IPS-20b (cell line): ENCODE measurements around the gene DLL3.

Experiments used
- H3K27ac ChIP-seq: one replicate; pipeline ENCODE4 v1.5.1; 2013; ENCODE audit warnings: low read length
- H3K27me3 ChIP-seq: 2 replicates; pipeline ENCODE4 v1.6.1; 2013; ENCODE audit warnings: mild to moderate bottlenecking, low read length, inconsistent platforms; ENCODE audit not compliant: insufficient read depth
- H3K36me3 ChIP-seq: 2 replicates; pipeline ENCODE4 v1.6.1; 2013; ENCODE audit warnings: low read depth, mild to moderate bottlenecking, inconsistent platforms, low read length, moderate library complexity; ENCODE audit not compliant: insufficient read depth
- H3K4me1 ChIP-seq: 2 replicates; pipeline ENCODE4 v1.6.1; 2013; ENCODE audit warnings: mild to moderate bottlenecking, control low read depth, inconsistent platforms, low read length, moderate library complexity; ENCODE audit not compliant: insufficient read depth
- H3K4me3 ChIP-seq: 2 replicates; pipeline ENCODE4 v1.5.1; 2013; ENCODE audit warnings: mild to moderate bottlenecking, low read length, inconsistent platforms
- H3K9ac ChIP-seq: 2 replicates; pipeline ENCODE4 v1.6.1; 2013; ENCODE audit warnings: low read depth, mild to moderate bottlenecking, inconsistent platforms, low read length, moderate library complexity
- H3K9me3 ChIP-seq: 2 replicates; pipeline ENCODE4 v1.6.1; 2013; ENCODE audit warnings: mild to moderate bottlenecking, low read depth, low read length, inconsistent platforms; ENCODE audit not compliant: insufficient read depth

The DLL3 gene

GRCh38 chr19:39542206-39542605, 43.5 kb downstream of the DLL3 start:
- Histone ChIP-seq H3K36me3 (no peaks in the 10 kb centered on the region), H3K9me3 (no peaks in the 10 kb centered on the region), H3K4me1 (peaks cover 3% of the 10 kb centered on the region; the same call in 1 of the 2 replicates), H3K27me3 (no peaks in the 10 kb centered on the region), H3K4me3 (no peak overlapping the region), H3K9ac (no peak overlapping the region), H3K27ac (no peak overlapping the region)

DNA sequence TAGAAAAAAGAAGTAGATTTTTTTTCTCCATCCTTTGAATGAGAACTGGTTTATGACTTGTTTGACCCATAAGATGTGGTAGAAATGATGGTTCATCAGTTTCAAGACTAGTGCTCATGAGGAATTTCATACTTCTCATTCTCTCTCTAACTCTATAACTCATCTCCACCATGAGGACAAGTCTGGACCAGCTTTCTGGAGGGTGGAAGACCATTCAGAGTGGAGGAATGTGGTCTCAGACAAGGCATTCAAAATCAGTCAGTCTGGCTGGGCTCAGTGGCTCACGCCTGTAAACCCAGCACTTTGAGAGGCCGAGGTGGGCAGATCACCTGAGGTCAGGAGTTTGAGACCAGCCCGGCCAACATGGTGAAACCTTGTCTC, 44.7 kb downstream of the DLL3 start:
- no peaks in the 10 kb centered on the region for H3K9me3 ChIP-seq
- H3K4me1 ChIP-seq: peaks cover 3% of the 10 kb centered on the region; the same call in 1 of the 2 replicates
- H3K27me3 ChIP-seq: no peaks in the 10 kb centered on the region
- no peak overlapping the region for H3K27ac ChIP-seq
- H3K36me3 ChIP-seq: no peaks in the 10 kb centered on the region
- H3K9ac ChIP-seq: no peak overlapping the region
- H3K4me3 ChIP-seq: no peak overlapping the region

DNA sequence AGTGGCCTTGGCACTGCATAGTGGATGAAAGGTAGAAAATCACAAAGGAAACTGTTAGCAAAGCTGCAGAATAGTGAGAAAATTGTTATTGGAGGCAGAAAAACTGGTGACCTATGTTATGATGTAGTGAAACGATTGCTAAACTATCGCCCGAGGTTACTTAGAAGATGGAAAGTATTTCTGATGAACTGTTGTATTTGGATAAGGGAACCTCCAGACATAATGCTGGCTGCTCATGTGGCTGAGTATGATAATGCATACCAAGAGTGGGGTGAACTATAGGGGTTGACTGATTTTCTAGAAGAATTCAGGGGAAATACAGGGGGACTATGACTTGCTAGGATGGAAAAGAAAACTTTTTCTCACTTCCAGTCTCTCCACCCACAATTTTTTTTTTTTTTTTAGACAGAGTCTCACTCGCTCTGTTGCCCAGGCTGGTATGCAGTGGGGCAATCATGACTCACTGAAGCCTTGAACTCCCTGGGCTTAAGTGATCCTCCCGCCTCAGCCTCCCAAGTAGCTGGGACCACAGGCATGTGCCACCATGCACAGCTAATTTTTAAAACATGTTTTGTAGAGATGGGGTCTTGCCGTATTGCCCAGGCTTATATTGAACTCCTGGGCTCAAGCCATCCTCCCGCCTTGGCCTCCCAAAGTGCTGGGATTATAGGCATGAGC, 45.6 kb downstream of the DLL3 start:
- H3K4me1 ChIP-seq: 0 out of 2 replicates have a peak, but pooled peaks cover 3% of the 10 kb centered on the region
- no peak overlapping the region for H3K27ac ChIP-seq
- no peaks in the 10 kb centered on the region for H3K9me3 ChIP-seq
- H3K27me3 ChIP-seq: no peaks in the 10 kb centered on the region
- no peaks in the 10 kb centered on the region for H3K36me3 ChIP-seq
- no peak overlapping the region for H3K9ac ChIP-seq
- no peak overlapping the region for H3K4me3 ChIP-seq

GRCh38 chr19:39544911-39545310, 46.2 kb downstream of the DLL3 start:
- H3K9ac ChIP-seq: no peak overlapping the region

DNA sequence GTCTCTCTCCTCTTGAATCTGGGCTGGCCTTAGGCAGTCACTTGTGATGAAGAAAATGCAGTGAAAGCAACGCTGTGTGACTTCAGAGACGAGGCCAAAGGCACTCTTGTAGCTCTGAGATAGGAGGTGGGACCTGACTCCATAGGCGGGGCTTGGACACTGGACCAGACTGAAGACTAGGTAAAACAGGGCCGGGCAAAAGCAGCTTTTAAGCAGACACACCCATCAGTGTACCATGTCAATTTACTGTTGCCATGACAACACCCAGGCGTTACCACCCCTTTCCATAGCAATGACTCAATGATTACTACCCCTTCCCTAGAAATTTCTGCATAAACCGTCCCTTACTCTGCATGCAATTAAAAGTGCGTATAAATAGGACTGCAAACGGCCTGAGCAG, 47.9 kb downstream of the DLL3 start:
- no peak overlapping the region for H3K9ac ChIP-seq

More at GRCh38 chr19:39544911-39545310, 46.2 kb downstream of the DLL3 start:
- no peaks in the 10 kb centered on the region for H3K27me3 ChIP-seq
- no peak overlapping the region for H3K27ac ChIP-seq
- H3K4me1 ChIP-seq: 0 out of 2 replicates have a peak, but pooled peaks cover 3% of the 10 kb centered on the region
- H3K36me3 ChIP-seq: no peaks in the 10 kb centered on the region
- H3K4me3 ChIP-seq: no peak overlapping the region
- no peaks in the 10 kb centered on the region for H3K9me3 ChIP-seq

GRCh38 chr19:39550197-39550596, 51.5 kb downstream of the DLL3 start:
- H3K27ac ChIP-seq: no peak overlapping the region
- no peaks in the 10 kb centered on the region for H3K36me3 ChIP-seq
- H3K4me1 ChIP-seq: no peaks in the 10 kb centered on the region
- no peaks in the 10 kb centered on the region for H3K27me3 ChIP-seq
- H3K9me3 ChIP-seq: no peaks in the 10 kb centered on the region
- H3K4me3 ChIP-seq: no peak overlapping the region
- no peak overlapping the region for H3K9ac ChIP-seq

More for the DNA sequence above, 47.9 kb downstream of the DLL3 start:
- H3K27ac ChIP-seq: no peak overlapping the region
- no peaks in the 10 kb centered on the region for H3K36me3 ChIP-seq
- no peak overlapping the region for H3K4me3 ChIP-seq
- H3K27me3 ChIP-seq: no peaks in the 10 kb centered on the region
- H3K4me1 ChIP-seq: 0 out of 2 replicates have a peak, but pooled peaks cover 3% of the 10 kb centered on the region
- no peaks in the 10 kb centered on the region for H3K9me3 ChIP-seq

DNA sequence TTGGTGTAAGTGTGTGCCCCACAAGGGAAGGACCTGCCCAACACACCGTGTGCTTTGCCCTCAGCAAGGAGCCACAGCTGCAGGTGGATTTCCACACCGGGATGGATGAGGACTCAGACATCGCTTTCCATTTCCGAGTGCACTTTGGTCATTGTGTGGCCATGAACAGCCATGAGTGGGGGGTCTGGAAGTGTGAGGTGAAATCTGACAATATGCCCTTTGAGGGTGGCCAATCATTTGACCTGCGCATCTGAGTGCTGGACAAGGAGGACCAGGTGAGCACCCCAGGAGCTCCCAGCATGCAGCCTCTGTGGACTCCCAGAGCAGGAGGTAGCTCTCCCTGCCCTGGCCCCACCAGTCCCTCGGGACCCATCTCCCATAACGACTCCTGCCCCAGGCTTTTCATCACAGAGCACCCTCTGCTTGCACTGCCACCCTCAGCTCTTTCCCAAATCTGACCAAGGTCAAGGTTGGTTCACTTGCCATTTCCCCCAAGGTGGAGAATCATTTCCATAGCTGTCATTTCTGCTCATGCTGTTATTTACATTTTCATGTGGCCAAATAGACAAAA, 54.4 kb downstream of the DLL3 start:
- Histone ChIP-seq H3K4me3 (no peak overlapping the region), H3K9me3 (no peaks in the 10 kb centered on the region), H3K27ac (no peak overlapping the region), H3K27me3 (no peaks in the 10 kb centered on the region), H3K4me1 (no peaks in the 10 kb centered on the region), H3K9ac (no peak overlapping the region), H3K36me3 (no peaks in the 10 kb centered on the region)

DNA sequence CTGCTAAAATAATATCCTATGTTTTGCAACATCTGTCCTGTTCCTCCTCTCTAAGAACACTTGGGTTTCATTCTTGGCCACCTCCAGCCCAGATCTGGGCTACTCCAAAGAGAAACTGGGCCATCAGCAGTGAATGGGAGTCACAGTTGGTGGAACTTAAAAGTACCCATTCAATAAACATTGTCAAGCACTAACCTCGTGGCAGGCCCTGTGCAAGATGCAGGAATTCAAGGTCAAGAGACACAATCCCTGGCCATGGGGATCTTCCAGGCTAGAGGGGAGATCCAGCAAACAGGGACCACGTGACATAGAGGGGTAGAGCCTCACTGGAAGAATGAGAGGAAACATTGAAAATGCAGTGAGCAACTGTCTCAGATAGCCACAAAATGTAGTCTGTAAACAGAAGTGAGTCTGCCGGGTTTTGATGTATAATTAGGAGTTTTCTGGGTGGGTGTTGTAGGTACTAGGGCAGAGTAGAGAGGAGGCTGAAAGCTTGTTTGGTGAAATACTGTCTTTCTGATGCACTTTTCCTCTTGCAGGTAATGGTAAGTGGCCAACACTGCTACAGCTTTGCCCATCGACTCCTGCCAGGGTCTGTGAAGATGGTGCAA, 56.1 kb downstream of the DLL3 start:
- no peak overlapping the region for H3K4me3 ChIP-seq
- H3K9me3 ChIP-seq: no peaks in the 10 kb centered on the region
- no peaks in the 10 kb centered on the region for H3K4me1 ChIP-seq
- no peak overlapping the region for H3K27ac ChIP-seq
- H3K9ac ChIP-seq: no peak overlapping the region
- H3K27me3 ChIP-seq: no peaks in the 10 kb centered on the region
- no peaks in the 10 kb centered on the region for H3K36me3 ChIP-seq

DNA sequence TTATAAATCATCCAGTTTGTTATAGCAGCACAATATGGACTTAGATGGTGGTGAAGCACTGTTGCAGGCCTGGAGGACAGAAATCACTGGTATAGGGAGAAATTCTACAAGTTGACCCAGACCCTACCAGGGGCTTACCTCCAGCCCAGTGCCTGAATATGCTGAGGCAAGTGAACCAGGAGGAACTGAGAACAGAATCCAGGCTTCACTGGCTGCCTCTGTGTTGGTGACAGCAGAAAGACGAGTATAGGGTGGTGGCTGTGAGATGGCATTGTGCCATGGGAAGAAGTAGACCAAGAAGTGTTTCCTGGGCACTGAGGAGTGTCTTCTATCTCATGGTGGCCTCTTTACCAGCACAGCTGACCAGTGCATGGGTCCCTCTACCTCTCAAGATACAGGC, 57.1 kb downstream of the DLL3 start:
- H3K36me3 ChIP-seq: no peaks in the 10 kb centered on the region
- no peaks in the 10 kb centered on the region for H3K9me3 ChIP-seq
- 0 out of 2 replicates have a peak, but pooled peaks cover 4% of the 10 kb centered on the region for H3K27me3 ChIP-seq
- H3K27ac ChIP-seq: no peak overlapping the region
- no peak overlapping the region for H3K4me3 ChIP-seq
- no peaks in the 10 kb centered on the region for H3K4me1 ChIP-seq
- no peak overlapping the region for H3K9ac ChIP-seq
